HepG2 (cell line): ENCODE data around the gene SCEL. TPM values are rescaled to one million over a fixed set of nuclear protein-coding genes. Genes with fewer than 3 reads are reported as not detected.

Source experiments
- ATAC-seq: fragments of 200-7000 bp; cut with Tn5 transposase; 3 replicates; pipeline ENCODE4 v1.9.1; 2020; ENCODE audit warnings: mild to moderate bottlenecking, moderate library complexity
- BruUV-seq: library from RNA; stranded (reverse); fragments of 400-500 nt; replicated peaks from 2 replicates; lab custom pipeline; 2021; lab: Mats Ljungman, UMichigan
- CTCF ChIA-PET: fragments of 300-600 bp; formaldehyde crosslinking; extraction: SDS; loops from one replicate; lab custom pipeline; 2021; ENCODE audit warnings: low total read pairs, inconsistent platforms, low intra/inter-chr PET ratio; lab: Yijun Ruan, JAX
- POLR2A ChIA-PET: fragments of 350-600 bp; sonication (Branson Sonifier 250); formaldehyde crosslinking; loops from one replicate; lab custom pipeline; 2020; ENCODE audit warnings: antibody characterized with exemption, inconsistent platforms; lab: Yijun Ruan, JAX
- DNase-seq: peaks from one replicate; pipeline ENCODE4 v3.0.0-alpha.2; 2015; ENCODE audit warnings: low spot score
- FAIRE-seq: peaks from 3 replicates; lab custom pipeline; 2011; peaks lifted over from hg19 to GRCh38; lab: Jason Lieb, UNC
- H2AFZ ChIP-seq: one replicate; pipeline ENCODE4 v1.6.1; 2011; ENCODE audit warnings: low read length, inconsistent platforms
- H3K27ac ChIP-seq: fragments of 300-600 bp; 3 replicates; pipeline ENCODE4 v1.8.0; 2011; ENCODE audit warnings: mixed run types, mild to moderate bottlenecking, mixed read lengths, low read length, inconsistent platforms; ENCODE audit not compliant: insufficient read depth; ENCODE audit errors: extremely low read length
- H3K27me3 ChIP-seq, 2 experiments: fragments of 200-600 bp in 1 of 2; 2 replicates in 1 of 2; 3 replicates in 1 of 2; pipeline versions ENCODE4 v1.6.0 to v1.8.0; 2011; ENCODE audit warnings: low read length in 2 of 2, mild to moderate bottlenecking in 2 of 2, moderate library complexity in 2 of 2, inconsistent platforms in 1 of 2; ENCODE audit not compliant: insufficient read depth in 2 of 2, control insufficient read depth in 1 of 2
- H3K36me3 ChIP-seq, 2 experiments: fragments of 200-600 bp in 1 of 2; replicated peaks in 1 of 2; 2 replicates in 1 of 2; 3 replicates in 1 of 2; pipeline versions ENCODE4 v1.5.1 to v1.8.0; 2011; ENCODE audit warnings: low read length in 2 of 2, inconsistent platforms in 1 of 2; ENCODE audit not compliant: insufficient read depth in 2 of 2, control insufficient read depth in 1 of 2
- H3K4me1 ChIP-seq: 2 replicates; pipeline ENCODE4 v1.5.1; 2012; ENCODE audit warnings: low read length, inconsistent platforms; ENCODE audit not compliant: insufficient read depth
- H3K4me2 ChIP-seq: 2 replicates; pipeline ENCODE4 v1.6.0; 2011; ENCODE audit warnings: low read depth, low read length, inconsistent platforms
- H3K4me3 ChIP-seq, 3 experiments: fragments of 200-600 bp in 1 of 3; sonication (generic), shearing (Covaris generic) in 1 of 3; replicated peaks in 1 of 3; 2 replicates each; pipeline ENCODE4 v1.5.1; 2011 to 2016; ENCODE audit warnings: low read length in 3 of 3, inconsistent platforms in 2 of 3, low read depth in 2 of 3, mild to moderate bottlenecking in 2 of 3, control low read depth in 1 of 3, mixed read lengths in 1 of 3; ENCODE audit not compliant: insufficient read depth in 1 of 3
- H3K79me2 ChIP-seq: one replicate; pipeline ENCODE4 v1.6.1; 2011; ENCODE audit warnings: low read length, inconsistent platforms; ENCODE audit not compliant: insufficient read depth
- H3K9ac ChIP-seq: 2 replicates; pipeline ENCODE4 v1.6.0; 2011; ENCODE audit warnings: mild to moderate bottlenecking, low read depth, low read length, inconsistent platforms; ENCODE audit not compliant: insufficient read depth
- H3K9me3 ChIP-seq: 2 replicates; pipeline ENCODE4 v1.5.1; 2012; ENCODE audit warnings: mild to moderate bottlenecking, low read length
- H4K20me1 ChIP-seq: 2 replicates; pipeline ENCODE4 v1.6.0; 2011; ENCODE audit warnings: inconsistent platforms, mild to moderate bottlenecking, low read length, moderate library complexity; ENCODE audit not compliant: insufficient read depth
- CBFB ChIP-seq: sonication (generic); formaldehyde crosslinking; IDR thresholded peaks from 2 replicates; pipeline ENCODE4 v1.4.0; 2020; ENCODE audit warnings: missing genetic modification reagents
- CEBPG ChIP-seq: IDR thresholded peaks from 2 replicates; pipeline ENCODE4 v1.6.1; 2016
- HMG20A ChIP-seq: IDR thresholded peaks from 2 replicates; pipeline ENCODE4 v1.6.1; 2016; ENCODE audit warnings: borderline replicate concordance
- MTA3 ChIP-seq: sonication (generic); formaldehyde crosslinking; IDR thresholded peaks from 2 replicates; pipeline ENCODE4 v1.4.0; 2020; ENCODE audit warnings: missing genetic modification reagents
- ZNF615 ChIP-seq: sonication (generic); formaldehyde crosslinking; IDR thresholded peaks from 2 replicates; pipeline ENCODE4 v1.5.0; 2020; ENCODE audit warnings: mild to moderate bottlenecking, missing genetic modification reagents, borderline replicate concordance
- WGBS: methylation state at CpG from one replicate; pipeline ENCODE4 v1.1.6; 2017; ENCODE audit warnings: low lambda C conversion rate; 5-methylcytosine and 5-hydroxymethylcytosine counted together
- in situ Hi-C: cut with HindIII; loops from 2 replicates; pipeline ENCODE4 v1.10.0; 2017; ENCODE audit warnings: low pct_unique_long_range_greater_than_20kb; ENCODE audit not compliant: extremely low pct_ligation_motif_present
- intact Hi-C: fragments of 100-400 bp; cut with micrococcal nuclease; formaldehyde crosslinking; loops from one replicate; pipeline ENCODE4 v1.10.0; 2022; ENCODE audit not compliant: unreplicated experiment
- polyA plus RNA-seq, 8 experiments: library from polyadenylated mRNA; depleted of rRNA in 3 of 8; stranded (reverse) in 7 of 8; unstranded in 1 of 8; fragments of >200 nt; fragmentation: Illumina TruSeq in 4 of 8; extraction: Trizol in 4 of 8; gene quantifications; 2 replicates each; pipeline versions ENCODE4 v1.2.1 to v1.2.3, GENCODE V29; 2011 to 2016; ENCODE audit warnings: low read depth in 4 of 8, missing spikeins in 1 of 8, mixed read lengths in 1 of 8; ENCODE audit not compliant: insufficient read depth in 1 of 8
- total RNA-seq, 5 experiments: library from RNA; depleted of rRNA; stranded (reverse); fragments of >200 nt; fragmentation: Illumina TruSeq; extraction: Trizol; gene quantifications; 2 replicates each; pipeline ENCODE4 v1.2.3, GENCODE V29; 2016; ENCODE audit warnings: low read depth in 1 of 5
- TF ChIP-seq, protein P1 (sequence below): IDR thresholded peaks from 2 replicates; pipeline ENCODE4 v1.6.1; 2016; ENCODE audit warnings: missing biosample characterization, missing genetic modification reagents, low read depth
- TF ChIP-seq, protein P2 (sequence below): sonication (generic); formaldehyde crosslinking; IDR thresholded peaks from 2 replicates; pipeline ENCODE4 v1.8.1; 2023; ENCODE audit warnings: mild to moderate bottlenecking, missing genetic modification reagents
- TF ChIP-seq, protein P3 (sequence below): sonication (generic); formaldehyde crosslinking; IDR thresholded peaks from 2 replicates; pipeline ENCODE4 v1.4.0; 2020; ENCODE audit warnings: missing genetic modification reagents
- TF ChIP-seq, protein P4 (sequence below): sonication (generic); formaldehyde crosslinking; IDR thresholded peaks from 2 replicates; pipeline ENCODE4 v1.5.0; 2020; ENCODE audit warnings: missing genetic modification reagents, mild to moderate bottlenecking, borderline replicate concordance
- TF ChIP-seq, protein P5 (sequence below): sonication (generic); formaldehyde crosslinking; IDR thresholded peaks from 2 replicates; pipeline ENCODE4 v1.9.0; 2021; ENCODE audit warnings: missing genetic modification reagents, mild to moderate bottlenecking, borderline replicate concordance
- TF ChIP-seq, protein P6 (sequence below): sonication (generic); formaldehyde crosslinking; IDR thresholded peaks from 2 replicates; pipeline ENCODE4 v1.4.0; 2020; ENCODE audit warnings: missing genetic modification reagents

Gene SCEL
- total and polyA plus RNA-seq, 2 of the 13 experiments (the other 11 are each of a cell fraction or from before 2014, with no cell fraction given) = not detected

DNA sequence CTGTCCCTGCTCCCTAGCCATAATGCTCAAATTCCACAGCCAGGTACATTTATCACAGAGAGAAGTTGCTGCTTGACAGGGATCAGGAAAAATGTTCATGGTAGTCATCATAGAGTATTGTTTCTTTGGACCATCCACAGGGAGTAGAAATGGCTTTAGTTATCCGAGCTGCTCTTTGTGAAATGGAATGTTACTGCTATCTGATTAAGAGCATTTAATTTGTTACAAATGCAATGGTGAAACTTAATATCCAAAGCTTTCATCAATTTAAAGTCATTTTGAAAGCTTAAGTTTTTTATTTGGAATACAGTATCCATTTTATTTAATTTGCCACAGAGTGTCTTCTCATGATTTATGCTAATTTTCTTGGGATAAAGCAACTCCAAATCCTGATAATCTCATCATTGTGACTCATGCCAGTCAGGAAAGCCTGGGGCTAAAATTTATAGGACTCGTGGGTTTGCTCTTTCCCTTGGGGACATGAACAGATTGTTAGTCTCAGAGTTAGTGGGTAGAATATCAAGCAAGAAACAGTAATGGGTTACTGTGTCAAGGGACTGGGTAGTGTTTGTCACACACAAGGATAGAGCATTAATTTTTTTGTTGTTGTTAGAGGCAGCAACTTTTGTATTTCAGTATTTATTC, 59.8 kb downstream of the SCEL start:
- Histone ChIP-seq H3K27me3 (no peaks in the 10 kb centered on the region), H4K20me1 (no peaks in the 10 kb centered on the region), H3K36me3 (no peaks in the 10 kb centered on the region), H3K4me3 (no peak overlapping the region), H3K9ac (no peak overlapping the region), H2AFZ (no peak overlapping the region), H3K4me1 (no peaks in the 10 kb centered on the region), H3K79me2 (no peaks in the 10 kb centered on the region), H3K27ac (no peak overlapping the region), H3K4me2 (no peak overlapping the region), H3K9me3 (no peaks in the 10 kb centered on the region)
- WGBS = 0% methylated on average over 2 of the region's 2 CpGs
- DNase-seq = no peak
- intact Hi-C loops (no loop called here), in situ Hi-C loops (no loop called here)
- CTCF ChIA-PET = no interaction called here
- POLR2A ChIA-PET = no interaction called here
- no TSS peak for BruUV-seq
- FAIRE-seq = no peak
- ATAC-seq = no peak
- TF ChIP-seq CBFB = no peak
- TF ChIP-seq, protein P1, sequence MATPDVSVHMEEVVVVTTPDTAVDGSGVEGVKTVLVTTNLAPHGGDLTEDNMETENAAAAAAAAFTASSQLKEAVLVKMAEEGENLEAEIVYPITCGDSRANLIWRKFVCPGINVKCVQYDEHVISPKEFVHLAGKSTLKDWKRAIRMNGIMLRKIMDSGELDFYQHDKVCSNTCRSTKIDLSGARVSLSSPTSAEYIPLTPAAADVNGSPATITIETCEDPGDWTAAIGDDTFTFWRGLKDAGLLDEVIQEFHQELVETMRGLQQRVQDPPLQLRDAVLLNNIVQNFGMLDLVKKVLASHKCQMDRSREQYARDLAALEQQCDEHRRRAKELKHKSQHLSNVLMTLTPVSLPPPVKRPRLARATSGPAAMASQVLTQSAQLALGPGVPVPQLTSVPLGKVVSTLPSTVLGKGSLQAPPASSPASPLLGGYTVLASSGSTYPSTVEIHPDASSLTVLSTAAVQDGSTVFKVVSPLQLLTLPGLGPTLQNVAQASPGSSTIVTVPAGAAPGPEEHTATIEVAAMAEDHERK = no peak
- TF ChIP-seq, protein P2, sequence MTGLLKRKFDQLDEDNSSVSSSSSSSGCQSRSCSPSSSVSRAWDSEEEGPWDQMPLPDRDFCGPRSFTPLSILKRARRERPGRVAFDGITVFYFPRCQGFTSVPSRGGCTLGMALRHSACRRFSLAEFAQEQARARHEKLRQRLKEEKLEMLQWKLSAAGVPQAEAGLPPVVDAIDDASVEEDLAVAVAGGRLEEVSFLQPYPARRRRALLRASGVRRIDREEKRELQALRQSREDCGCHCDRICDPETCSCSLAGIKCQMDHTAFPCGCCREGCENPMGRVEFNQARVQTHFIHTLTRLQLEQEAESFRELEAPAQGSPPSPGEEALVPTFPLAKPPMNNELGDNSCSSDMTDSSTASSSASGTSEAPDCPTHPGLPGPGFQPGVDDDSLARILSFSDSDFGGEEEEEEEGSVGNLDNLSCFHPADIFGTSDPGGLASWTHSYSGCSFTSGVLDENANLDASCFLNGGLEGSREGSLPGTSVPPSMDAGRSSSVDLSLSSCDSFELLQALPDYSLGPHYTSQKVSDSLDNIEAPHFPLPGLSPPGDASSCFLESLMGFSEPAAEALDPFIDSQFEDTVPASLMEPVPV (CRISPR knock-in tag) = no peak
- TF ChIP-seq, protein P3, sequence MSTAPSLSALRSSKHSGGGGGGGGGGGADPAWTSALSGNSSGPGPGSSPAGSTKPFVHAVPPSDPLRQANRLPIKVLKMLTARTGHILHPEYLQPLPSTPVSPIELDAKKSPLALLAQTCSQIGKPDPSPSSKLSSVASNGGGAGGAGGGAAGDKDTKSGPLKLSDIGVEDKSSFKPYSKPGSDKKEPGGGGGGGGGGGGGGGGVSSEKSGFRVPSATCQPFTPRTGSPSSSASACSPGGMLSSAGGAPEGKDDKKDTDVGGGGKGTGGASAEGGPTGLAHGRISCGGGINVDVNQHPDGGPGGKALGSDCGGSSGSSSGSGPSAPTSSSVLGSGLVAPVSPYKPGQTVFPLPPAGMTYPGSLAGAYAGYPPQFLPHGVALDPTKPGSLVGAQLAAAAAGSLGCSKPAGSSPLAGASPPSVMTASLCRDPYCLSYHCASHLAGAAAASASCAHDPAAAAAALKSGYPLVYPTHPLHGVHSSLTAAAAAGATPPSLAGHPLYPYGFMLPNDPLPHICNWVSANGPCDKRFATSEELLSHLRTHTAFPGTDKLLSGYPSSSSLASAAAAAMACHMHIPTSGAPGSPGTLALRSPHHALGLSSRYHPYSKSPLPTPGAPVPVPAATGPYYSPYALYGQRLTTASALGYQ (CRISPR knock-in tag) = no peak
- no peak for TF ChIP-seq HMG20A (CRISPR knock-in tag)
- TF ChIP-seq, protein P4, sequence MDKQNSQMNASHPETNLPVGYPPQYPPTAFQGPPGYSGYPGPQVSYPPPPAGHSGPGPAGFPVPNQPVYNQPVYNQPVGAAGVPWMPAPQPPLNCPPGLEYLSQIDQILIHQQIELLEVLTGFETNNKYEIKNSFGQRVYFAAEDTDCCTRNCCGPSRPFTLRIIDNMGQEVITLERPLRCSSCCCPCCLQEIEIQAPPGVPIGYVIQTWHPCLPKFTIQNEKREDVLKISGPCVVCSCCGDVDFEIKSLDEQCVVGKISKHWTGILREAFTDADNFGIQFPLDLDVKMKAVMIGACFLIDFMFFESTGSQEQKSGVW (CRISPR knock-in tag) = no peak
- TF ChIP-seq MTA3 (CRISPR knock-in tag) = no peak
- TF ChIP-seq CEBPG (CRISPR knock-in tag) = no peak
- TF ChIP-seq, protein P5, sequence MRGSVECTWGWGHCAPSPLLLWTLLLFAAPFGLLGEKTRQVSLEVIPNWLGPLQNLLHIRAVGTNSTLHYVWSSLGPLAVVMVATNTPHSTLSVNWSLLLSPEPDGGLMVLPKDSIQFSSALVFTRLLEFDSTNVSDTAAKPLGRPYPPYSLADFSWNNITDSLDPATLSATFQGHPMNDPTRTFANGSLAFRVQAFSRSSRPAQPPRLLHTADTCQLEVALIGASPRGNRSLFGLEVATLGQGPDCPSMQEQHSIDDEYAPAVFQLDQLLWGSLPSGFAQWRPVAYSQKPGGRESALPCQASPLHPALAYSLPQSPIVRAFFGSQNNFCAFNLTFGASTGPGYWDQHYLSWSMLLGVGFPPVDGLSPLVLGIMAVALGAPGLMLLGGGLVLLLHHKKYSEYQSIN = no peak
- TF ChIP-seq ZNF615 (CRISPR knock-in tag) = no peak
- TF ChIP-seq, protein P6, sequence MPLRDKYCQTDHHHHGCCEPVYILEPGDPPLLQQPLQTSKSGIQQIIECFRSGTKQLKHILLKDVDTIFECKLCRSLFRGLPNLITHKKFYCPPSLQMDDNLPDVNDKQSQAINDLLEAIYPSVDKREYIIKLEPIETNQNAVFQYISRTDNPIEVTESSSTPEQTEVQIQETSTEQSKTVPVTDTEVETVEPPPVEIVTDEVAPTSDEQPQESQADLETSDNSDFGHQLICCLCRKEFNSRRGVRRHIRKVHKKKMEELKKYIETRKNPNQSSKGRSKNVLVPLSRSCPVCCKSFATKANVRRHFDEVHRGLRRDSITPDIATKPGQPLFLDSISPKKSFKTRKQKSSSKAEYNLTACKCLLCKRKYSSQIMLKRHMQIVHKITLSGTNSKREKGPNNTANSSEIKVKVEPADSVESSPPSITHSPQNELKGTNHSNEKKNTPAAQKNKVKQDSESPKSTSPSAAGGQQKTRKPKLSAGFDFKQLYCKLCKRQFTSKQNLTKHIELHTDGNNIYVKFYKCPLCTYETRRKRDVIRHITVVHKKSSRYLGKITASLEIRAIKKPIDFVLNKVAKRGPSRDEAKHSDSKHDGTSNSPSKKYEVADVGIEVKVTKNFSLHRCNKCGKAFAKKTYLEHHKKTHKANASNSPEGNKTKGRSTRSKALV = no peak
